HG03439 (cell line): ENCODE measurements around the gene PTBP3.
"Not testable (repeated sequence)": the region's sequence is repeated elsewhere in the genome, so short reads cannot be mapped to it uniquely, and the experiment has no call there.

ENCODE experiments used
- ATAC-seq: cut with Tn5 transposase; IDR thresholded peaks from one replicate; pipeline ENCODE4 v1.9.1; 2021; ENCODE audit warnings: mild to moderate bottlenecking, moderate library complexity; ENCODE audit not compliant: unreplicated experiment

The PTBP3 gene

DNA sequence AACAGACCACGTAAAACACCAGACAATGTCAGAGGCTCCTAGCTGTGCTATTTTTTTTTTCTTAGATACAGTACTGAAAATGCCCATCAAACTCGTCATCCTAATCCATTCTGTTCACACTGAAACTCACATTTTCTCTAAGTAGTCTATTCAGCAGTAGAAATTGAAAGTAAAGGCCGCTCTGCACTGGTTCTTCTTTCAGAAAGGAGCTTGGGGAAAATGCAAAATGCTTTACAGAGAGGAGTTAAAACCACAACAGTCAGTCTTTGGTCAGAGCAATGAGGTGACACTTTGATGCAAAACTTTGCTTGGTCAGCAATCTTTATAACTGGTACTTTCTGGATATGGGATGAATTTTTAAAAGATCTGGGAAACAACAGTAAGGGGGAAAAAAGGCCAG lies 114.5 kb downstream of the PTBP3 start:
- ATAC-seq = peak; percentile 89

DNA sequence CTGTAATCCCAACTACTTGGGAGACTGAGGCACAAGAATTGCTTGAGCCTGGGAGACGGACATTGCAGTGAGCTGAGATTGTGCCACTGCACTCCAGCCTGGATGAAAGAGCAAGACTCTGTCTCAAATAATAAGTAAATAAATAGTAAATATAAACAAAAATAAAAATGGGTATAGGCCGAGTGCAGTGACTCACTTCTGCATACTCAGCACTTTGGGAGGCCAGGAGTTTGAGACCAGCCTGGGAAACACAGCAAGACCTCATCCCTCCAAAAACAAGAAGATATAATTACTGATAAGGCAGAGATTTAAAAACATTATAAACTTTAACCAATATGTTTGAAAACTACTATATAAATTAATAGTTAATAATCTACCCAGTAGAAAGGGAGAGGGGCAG lies 120.5 kb downstream of the PTBP3 start:
- ATAC-seq = no peak

DNA sequence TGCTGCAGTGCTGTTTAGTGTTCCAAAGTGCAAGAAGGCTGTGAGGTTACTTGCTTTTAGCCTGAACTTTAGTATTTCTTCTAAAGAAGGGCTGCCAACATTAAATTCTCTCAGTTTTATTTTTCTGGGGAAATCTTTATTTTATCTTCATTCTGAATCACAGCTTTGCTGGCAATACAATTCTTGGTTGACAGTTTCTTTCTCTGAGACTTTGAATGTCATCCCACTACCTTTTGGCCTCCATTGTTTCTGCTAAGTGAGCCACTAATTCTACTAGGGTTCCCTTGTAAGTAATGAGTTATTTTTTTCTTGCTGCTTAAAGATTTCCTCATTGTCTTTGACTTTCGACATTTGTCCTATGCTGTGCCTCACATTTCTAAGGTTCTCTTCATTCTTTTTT lies 126.0 kb downstream of the PTBP3 start:
- no peak for ATAC-seq

DNA sequence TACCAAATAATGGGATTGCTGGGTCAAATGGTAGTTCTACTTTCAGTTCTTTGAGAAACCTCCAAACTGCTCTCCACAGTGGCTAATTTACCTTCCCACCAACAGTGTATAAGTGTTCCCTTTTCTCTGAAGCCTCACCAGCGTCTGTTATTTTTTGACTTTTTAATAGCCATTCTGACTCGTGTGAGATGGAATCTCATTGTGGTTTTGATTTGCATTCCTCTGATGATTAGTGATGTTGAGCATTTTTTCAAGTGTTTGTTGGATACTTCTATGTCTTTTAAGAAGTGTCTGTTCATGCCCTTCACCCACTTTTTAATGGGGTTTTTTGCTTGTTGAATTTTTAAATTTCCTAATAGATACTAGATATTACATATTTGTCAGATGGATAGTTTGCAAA lies 129.9 kb downstream of the PTBP3 start:
- ATAC-seq = no peak

DNA sequence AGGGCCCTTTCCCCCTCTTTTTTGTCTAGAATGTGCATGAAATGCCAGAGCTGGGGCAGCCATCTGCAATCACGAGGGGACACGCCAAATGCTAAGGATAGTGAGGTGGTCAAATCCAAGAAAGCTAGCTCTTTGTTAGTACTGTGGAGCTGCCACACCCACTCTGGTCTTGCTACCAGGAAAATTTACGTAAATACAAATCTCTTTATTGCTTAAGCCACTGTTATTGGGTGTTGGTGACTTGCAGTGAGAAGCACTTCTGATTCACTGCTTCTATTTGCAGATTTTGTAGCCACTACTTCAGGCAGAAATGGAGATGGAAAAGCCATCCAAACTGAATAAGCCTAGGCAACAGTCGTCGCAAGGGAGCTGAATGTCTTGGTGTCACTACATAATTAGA lies 132.7 kb downstream of the PTBP3 start:
- no peak for ATAC-seq

DNA sequence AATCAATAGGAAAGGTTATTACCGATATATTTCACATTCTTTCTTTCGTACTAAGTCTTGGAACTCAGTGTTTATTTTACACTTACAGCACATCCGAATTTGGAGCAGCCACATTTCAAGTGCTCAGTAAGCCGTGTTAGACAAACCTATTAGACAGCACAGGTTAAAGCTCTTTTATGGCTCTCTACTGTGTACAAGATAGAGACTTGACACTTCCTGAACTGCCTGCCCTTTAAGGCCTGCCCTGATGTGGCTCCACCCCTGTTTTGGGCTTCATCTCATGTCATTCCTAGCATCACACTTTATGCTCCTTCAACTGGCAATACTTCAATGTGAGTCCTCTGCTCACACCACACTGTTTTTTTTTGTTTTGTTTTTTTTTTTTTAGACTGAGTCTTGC lies 134.8 kb downstream of the PTBP3 start:
- no peak for ATAC-seq

DNA sequence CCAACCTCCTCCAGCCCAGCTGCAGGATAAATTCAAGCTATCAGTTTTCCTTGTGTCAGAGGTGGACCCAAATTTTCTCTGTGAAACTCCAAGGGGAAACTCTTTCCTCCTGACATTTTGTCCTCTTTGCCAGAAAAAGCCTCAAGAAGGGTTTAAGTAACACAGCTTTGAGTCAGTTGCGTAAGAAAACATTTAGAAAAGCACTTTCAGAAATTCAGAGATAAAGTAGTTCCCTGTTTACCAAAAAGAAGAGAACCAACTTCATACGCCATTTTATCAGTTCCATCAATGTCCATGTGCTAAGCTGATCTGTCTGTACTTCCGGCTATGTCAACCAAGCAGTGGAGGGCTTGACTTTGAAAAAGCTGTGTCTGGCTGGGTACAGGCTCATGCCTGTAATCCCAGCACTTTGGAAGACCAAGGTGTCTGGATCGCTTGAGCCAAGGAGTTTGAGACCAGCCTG lies 138.4 kb downstream of the PTBP3 start:
- ATAC-seq = no peak

DNA sequence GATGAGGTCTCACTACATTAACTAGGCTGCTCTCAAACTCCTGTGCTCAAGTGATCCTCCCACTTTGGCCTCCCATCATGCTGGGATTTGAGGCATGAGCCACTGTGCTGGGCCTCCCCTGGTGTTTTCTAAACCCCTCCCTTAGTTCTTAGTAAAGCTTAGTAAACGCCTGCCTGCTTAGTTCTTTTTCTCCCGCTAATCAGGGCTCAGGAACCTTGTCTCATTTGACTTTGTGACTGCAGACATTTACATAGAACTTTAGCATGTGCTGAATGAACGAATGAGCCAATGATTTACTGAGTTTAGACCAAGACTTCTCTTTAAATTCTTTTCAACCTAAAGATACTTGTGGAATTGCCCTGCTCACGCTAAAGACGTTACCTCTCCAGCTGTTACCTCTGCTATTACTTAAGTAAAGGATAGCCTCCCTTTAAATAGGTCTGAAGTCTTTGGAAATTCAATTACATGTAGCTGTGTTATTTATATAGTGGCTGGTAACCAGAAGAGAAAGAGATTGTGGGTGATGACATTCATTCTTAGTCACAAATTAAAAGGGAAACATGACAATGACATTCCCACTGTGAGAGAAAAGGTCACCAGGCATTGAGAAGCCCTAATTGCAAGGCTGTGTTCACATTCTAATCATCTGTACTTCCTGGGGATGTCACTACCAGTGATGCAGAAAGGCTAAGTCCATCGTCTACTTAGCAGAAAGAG lies 139.7 kb downstream of the PTBP3 start:
- no peak for ATAC-seq

DNA sequence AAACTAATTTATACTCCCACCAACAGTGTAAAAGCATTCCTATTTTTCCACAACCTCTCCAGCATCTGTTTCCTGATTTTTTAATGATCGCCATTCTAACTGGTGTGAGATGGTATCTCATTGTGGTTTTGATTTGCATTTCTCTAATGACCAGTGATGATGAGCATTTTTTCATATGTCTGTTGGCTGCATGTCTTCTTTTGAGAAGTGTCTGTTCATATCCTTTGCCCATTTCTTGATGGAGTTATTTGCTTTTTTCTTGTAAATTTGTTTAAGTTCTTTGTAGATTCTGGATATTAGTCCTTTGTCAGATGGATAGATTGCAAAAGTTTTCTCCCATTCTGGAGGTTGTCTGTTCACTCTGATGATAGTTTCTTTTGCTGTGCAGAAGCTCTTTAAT lies 143.1 kb downstream of the PTBP3 start:
- ATAC-seq = not testable (repeated sequence)

DNA sequence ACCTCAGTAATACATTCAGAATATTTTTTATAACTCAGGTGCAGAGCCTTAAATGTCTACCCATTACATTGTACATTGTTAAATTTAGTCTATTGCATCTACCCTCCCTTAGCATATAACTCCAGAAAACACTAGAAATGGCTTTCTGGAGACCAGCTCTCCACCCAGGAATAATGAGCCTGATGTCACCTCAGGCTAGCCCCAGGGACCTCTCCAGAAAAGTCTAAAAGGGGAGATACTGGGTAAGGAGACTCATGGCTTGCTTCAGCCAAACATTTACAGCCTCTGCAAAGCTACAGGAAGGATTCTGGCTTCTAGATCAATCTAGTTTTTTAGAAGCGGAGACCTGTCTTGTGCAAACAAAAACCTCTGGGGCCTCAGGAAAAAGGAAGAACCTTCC lies 144.5 kb downstream of the PTBP3 start:
- no peak for ATAC-seq

DNA sequence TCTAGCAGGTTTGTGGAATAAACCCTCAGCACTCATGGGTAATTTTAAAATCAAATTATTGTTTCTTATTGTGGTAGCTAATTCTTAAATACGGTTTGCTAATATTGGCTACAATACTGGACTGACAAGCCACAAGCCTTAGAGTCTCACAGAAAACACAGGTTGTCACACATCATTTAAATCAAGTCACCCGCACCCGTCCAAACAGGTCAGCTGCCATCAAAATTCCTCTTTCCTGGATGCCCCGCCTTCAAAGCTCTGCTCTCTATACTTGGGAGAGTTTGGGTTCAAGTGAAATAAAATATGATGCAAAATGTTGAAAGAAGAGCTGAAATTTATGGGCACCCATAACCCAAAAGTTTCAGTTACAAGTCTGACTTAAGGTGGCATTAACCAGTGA lies 146.0 kb downstream of the PTBP3 start:
- no peak for ATAC-seq

DNA sequence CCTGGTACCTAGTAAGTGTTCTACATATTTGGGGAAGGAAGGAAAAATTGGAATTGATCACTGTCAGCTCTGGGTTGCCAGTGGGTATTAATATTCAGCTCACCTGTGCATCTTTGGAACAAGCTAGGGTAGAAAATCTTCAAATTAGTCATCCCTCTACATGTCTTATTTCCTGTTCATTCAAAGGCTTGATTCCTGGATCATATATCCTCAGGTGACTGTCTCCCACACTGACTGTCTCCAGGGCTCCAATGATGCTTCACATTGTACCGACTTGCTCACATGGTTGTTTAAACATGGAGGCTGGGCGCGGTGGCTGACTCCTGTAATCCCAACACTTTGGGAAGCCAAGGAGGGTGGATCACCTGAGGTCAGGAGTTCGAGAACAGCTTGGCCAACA lies 146.7 kb downstream of the PTBP3 start:
- no peak for ATAC-seq

DNA sequence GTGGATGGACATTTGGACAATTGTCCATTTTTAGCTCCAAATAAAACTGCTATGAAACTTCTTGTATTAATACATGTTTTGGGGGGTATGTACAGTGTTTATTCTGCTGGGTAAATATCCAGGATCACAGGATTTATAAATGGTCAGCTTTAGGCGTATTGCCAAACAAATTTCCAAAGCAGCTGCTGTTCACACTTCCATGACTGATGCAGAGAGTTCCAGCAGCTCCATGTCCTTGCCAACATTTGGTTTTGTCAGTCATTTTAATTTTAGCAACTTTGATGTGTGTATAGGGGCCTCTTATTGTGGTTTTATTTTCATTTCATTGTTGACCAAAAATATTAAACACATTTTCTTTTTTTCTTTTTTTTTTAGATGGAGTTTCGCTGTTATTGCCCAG lies 148.5 kb downstream of the PTBP3 start:
- no peak for ATAC-seq

DNA sequence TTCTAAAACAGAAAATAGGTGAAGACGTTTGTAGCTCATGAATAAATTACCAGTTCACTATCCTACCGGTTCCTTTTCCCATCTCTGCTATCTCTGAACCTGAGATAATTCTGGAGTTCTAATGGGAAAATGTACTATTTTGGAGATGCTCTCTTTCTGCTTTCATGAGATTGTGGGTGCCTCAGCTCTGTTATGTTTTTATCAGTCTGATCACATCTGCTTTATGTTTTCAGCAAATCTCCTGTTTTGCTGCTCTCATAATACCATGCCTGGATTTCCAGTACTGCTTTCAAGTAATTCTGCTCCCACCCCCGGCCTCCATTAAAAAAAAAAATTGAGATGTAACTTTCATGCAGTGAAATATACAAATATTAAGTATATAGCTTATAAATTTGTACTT lies 149.2 kb downstream of the PTBP3 start:
- ATAC-seq = no peak

DNA sequence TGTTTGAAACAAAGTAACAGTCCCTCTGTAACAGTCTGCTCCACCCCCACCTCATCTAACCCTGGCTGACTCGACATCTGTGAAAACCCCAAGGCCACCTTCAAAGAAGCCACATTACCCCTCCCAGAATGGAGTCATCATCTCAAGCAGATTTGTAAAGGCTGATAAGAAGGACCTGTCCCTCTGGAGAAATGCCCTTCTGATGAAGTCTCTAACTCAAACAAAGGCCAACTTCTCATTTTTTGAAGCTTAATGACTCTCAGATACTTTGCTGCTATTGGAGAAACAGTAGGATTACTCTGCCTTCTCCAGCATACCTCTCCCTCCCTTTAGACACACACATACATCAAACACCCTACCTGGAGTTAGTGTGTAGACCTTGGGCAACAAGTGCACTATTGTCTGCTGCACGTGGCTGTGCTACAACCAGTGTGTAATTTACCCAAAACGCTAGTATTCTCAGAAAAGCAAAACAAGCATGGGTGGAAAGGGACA lies 153.0 kb downstream of the PTBP3 start:
- no peak for ATAC-seq

DNA sequence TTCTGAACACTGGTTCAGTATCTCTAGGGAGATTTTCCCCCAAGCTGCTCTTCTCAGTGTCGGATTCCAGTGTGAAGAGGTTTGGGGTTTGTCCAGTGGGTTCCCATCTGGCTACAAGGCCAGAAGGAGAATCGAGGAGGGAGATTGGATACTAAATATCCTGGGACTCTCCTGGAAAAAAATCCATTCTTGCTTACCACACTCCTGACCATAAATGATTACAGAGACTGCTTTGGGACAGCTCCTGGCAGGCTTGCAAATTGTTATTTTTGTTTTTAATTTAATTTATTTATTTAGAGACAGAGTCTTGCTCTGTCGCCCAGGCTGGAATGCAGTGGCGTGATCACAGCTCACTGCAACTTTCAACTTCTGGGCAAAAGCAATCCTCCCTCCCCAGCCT lies 153.6 kb downstream of the PTBP3 start:
- ATAC-seq = no peak

DNA sequence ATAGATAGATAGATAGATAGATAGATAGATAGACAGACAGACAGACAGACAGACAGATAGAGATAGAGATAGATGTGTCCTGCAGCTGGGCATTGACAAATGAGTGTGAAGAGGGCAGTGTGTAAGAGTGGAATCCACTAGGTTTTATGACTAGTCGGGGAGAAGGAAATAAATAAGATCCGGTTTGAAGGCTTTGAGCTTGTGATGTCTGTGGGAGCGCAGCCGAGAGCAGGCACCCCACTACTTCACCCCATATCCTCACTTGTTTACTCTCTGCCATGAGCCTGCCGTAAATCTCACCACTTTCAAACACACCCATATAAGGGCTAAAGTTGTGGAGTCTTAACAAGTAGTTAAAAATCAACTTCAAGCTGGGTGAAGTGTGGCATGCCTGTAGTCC lies 156.9 kb downstream of the PTBP3 start:
- ATAC-seq = no peak

DNA sequence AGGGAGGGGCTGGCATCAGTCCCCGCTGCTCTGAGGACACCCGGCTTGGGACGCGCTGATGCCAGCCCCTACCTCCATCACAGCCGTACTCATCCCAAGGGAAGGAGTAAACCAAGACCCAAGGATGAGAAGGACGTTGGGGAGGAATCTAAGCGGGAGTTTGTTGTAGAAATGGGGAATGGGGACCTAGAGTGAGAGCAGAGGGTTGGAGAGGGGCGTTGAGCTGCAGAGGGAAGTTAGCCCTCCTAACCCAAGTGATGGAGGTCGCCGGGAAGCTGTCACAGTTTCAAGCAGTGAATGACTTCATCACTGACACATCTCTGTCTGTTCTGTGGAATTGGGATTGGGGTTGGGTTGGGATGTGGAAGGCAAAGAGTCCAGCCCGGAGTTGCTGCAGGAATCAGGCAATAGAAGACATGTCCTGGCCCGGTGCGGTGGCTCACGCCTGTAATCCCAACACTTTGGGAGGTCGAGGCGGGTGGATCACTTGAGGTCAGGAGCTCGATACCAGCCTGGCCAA lies 157.6 kb downstream of the PTBP3 start:
- ATAC-seq = no peak

DNA sequence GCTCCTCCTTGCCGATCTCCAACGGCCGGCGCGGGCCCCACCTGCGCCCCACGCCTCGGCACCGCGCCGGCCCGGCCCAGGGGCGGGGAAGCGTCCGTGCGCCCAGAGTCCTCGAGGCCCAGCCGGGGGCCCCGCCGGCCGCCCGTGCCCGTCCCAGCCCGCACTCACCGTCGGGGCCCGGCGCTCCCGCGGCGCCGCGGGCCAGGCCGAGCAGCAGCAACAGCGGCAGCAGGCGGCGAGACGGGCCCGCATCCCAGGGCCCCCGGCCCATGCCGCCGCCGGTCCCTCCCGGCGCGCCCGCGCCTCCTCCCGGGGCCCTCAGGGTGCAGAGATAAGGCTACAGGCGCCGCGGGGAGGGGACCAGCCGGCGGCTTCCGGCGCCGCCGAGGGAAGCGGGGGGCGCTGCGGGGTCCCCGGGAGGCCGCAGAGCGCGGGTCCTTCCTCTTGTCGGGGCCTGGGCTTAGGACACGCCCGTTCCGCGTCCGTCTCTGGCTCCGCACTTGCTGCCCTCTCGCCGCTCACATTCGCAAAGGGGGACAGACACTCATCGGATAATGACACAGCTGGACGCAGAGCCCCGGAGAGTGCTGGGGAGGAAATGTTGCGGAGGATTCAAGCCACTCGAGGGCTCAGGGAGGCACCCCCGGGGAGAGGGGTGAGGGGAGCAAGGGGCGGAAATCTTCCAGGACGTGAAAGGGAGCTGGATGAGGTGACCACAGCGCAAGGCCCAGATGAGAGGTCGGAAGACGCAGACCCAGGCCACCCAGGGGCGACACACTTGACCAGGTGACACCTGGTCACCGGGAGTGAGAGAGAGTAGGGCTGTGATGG lies 158.2 kb downstream of the PTBP3 start, which contains the start of gene SUSD1:
Gene SUSD1, minus strand, starts transcription at position 333 of the 831 bp plus-strand sequence. Its CDS starts 62 bp downstream, at position 271.
- ATAC-seq = peak; percentile 50

DNA sequence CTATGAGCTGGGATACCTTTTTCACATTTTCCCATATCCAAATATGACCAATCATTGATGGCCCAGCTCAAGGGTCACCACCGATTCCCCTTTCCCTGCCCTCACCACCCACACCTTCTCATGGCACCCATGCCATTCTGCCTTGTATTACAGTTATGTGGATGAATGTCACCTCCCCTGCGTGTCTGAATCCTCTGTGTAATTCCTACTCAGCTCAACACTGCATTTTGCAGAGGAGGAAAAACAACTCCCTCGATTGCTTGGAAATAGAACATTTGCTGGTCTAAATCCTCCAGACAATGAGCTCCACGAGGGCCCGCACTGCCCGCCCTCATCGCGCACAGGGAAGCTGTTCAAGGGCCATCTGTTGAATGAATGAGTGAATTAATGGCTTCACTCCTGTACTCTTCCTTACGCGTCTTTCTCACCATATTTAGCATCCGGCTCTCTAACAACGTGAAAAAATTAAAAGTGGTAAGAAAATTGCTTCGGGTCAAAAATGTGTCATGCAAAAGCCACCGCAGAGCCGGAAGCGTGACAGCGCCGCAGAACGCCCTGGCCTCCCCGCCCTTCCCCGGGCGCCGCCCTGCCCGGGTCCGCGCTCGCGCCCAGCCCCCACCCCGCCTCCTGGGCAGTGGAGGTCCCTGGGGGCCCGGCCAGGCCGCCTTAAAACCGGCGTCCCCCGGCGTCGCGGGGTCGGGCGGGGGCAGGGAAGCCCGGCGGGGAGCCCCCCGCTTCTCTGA lies 159.0 kb downstream of the PTBP3 start:
- ATAC-seq = peak; percentile 87
